ENCODE results near the gene RSPH3.
A peak's percentile ranks its signal among the peaks of the same experiment; 100 is the strongest.
"Not testable (repeated sequence)": the region's sequence is repeated elsewhere in the genome, so short reads cannot be mapped to it uniquely, and the experiment has no call there.

Gene RSPH3

DNA sequence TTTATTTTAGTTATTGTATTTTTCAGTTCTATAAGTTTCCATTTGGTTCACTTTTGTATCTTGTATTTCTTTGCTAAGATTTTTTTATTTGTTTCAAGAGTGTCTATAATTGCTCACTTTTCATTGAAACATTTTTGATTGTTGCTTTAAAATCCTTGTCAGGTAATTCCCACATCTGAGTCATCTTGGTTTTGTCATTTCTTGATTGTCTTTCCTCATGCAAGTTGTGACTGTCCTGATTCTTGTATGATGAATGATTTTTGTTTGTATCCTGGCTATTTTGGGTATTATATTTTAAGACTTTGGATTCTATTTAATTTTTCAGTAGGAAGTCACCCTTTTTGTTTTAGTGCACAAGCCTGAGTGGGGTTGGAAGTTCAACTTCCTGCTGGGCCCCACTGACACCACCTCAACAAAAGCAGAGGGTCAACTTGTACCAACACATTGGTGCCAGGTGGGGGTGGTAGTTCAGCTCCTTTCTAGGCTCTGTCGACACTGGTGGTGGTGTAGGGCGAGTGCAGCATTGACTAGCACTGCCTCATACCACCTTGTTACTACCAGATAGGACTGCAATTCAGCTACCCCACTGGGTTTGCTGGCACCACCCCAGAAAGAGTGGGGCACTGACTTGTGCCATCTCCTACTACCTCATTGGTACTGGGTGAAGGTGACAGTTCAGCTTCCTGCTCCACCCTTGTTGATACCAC is 8.8 kb downstream of the RSPH3 start:
- in situ Hi-C loops (cut with HindIII; ENCODE audit: low pct_ligation_motif_present, low pct_unique_long_range_greater_than_20kb, low sequenced_read_pairs), result no loop called here
- DNase-seq, result no peak

DNA sequence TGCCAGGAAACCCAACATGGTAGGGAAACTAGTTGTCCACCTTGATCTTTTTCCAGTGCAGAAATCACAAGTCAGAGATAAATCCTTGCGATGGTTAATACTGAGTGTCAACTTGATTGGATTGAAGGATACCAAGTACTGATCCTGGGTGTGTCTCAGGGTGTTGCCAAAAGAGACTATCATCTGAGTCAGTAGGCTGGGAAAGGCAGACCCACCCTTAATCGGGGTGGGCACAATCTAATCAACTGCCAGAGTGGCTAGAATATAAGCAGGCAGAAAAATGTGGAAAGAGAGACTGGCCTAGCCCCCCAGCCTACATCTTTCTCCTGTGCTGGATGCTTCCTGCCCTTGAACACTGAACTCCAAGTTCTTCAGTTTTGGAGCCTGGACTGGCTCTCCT is 10.3 kb downstream of the RSPH3 start:
- in situ Hi-C loops (cut with HindIII; ENCODE audit: low pct_ligation_motif_present, low pct_unique_long_range_greater_than_20kb, low sequenced_read_pairs); DNase-seq: not testable (repeated sequence)

DNA sequence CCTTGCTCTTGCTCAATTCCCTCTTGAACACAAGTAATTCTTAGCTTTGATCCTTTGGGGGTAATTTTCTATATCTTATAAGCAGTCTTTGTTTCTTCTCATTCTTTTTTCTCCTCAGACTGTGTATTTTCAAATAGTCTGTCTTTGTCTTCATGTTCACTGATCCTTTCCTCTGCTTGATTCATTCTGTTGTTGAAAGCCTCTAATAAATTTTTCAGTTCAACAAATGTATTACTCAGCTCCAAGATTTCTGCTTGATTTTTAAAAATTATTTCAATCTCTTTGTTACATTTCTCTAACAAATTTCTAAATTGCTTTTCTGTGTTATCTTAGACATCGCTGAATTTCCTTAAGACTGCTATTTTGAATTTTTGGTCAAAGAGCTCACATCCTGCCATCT is 11.5 kb downstream of the RSPH3 start:
- in situ Hi-C loops (cut with HindIII; ENCODE audit: low pct_ligation_motif_present, low pct_unique_long_range_greater_than_20kb, low sequenced_read_pairs), result no loop called here
- no peak for DNase-seq

DNA sequence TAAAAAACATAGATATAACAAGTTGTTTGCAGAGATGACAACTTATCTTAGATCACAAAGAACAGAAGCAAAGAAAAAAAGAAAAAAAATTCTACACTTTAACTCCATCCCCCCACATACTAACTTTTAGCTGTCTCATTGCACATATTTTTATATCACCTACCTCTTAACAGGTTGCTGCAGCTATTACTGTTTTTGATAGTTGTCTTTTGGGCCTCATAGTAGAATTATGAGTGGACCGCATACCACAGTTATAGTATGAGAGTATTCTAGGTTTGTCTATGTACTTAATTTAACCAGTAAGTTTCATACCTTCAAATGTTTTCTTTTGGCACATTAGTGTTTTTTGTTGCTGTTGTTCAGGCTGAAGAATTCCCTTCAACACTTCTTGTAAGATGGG is 12.3 kb downstream of the RSPH3 start:
- in situ Hi-C loops (cut with HindIII; ENCODE audit: low pct_ligation_motif_present, low pct_unique_long_range_greater_than_20kb, low sequenced_read_pairs), result no loop called here
- DNase-seq, result no peak

DNA sequence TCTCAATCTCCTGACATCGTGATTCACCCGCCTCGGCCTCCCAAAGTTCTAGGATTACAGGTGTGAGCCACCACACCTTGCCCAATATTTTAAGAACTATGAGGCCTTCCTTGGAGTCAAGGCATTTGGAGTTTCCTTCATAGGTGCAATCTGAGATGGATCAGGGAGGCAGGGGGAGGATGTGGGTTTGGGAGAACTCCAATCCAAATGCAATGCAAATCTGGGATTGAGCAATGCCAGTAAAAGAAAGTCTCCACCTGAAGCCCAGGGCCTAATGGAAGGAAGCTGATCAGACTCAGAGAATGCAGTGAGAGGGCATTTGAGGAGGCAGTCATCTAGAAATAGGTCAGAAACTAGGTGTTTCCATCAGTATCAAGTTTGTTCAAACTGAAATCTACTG is 21.2 kb downstream of the RSPH3 start:
- in situ Hi-C loops (cut with HindIII; ENCODE audit: low pct_ligation_motif_present, low pct_unique_long_range_greater_than_20kb, low sequenced_read_pairs), result no loop called here
- no peak for DNase-seq

DNA sequence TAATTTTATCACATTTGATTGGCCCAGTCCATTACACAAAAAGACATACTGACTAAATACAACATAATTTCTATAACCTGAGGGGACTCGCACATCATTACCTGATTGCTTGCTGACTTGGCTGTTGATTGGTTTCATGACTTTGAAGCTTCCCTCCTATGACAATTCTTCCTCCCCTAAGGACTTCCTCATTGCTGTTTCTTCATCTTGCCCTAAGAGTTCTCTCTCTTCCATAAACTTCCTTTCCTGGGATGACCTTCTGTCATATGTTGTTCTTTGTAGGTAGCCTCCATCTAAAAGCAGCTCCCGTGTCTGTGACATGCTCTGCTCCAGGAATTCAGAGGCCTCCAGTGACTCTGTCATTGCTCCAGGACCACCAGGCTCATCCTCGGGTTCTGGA is 22.6 kb downstream of the RSPH3 start:
- in situ Hi-C loops (cut with HindIII; ENCODE audit: low pct_ligation_motif_present, low pct_unique_long_range_greater_than_20kb, low sequenced_read_pairs), result no loop called here
- DNase-seq, result no peak

DNA sequence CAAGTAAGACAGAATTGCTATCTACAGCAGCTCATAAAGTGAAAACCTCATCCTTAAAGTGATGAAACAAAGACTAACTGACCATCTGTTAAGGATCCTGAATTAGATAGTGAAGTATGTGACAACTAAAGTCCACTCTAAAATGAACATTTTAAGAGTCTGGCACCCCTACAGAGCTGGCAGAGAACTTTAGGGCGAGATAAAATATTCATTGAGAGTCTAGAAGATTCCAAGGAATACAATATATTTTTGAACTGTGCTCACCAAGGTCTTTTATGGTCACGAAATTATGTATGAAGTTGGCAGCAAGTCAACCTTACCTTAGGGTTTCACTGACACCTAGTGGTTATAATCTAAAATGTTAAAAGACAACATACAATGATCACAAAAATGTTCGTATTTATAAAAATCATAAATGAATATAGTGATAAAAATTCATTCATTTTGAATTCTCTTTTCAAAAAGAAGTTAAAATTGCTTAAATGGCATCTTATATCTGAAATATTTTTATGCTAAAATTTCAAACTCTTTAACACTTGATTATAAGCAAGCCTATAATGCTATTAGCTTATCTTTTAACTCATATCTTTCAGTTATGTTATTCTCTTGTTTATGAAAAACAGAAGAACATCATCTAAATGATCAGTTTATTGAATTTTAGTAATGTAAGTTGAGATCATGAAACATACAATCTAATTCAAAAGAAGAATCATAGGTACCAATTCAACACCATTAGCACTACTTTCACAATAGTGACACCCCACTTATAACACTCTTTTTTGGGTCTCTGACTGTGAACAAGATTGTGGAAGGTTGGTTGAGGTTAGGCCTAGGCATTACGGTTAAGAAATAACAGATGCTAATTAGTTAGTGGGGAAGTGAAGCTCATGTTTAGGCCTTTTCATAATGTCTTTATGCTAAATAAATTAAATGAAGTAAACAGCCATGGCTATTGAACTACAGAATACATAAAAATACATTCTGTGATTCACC is 27.5 kb downstream of the RSPH3 start:
- DNase-seq, result peak; percentile 60
- in situ Hi-C loops (cut with HindIII; ENCODE audit: low pct_ligation_motif_present, low pct_unique_long_range_greater_than_20kb, low sequenced_read_pairs), result no loop called here

DNA sequence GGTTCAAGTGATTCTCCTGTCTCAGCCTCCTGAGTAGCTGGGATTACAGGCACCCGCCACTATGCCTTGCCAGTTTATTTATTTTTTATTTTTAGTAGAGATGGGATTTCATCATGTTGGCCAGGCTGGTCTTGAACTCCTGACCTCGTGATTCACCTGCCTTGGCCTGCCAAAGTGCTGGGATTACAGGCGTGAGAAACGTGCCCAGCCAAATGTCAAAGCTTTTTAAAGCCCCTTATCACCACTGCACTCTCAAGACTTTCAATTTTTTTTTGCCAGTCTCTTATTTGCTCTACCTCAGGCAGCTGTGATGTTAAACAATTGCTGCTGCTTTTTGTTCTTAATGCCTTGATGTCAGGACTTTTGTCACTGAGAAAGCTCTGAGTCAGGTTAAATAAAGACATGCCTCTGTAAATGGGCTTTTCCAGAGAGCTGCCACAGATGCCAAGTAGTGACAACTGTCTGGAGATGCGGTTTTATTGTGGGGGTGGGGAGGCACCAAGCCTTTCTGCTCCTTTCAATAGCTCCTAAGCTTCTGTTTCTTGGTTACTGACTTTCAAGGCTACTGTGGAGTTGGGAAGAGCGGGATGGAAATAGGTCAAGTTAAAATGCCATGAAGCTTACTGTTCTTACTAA is 29.2 kb downstream of the RSPH3 start:
- in situ Hi-C loops (cut with HindIII; ENCODE audit: low pct_ligation_motif_present, low pct_unique_long_range_greater_than_20kb, low sequenced_read_pairs), result no loop called here
- DNase-seq, result no peak

- in situ Hi-C loops (cut with HindIII; ENCODE audit: low pct_ligation_motif_present, low pct_unique_long_range_greater_than_20kb, low sequenced_read_pairs), result no loop called here
- peak; percentile 13 for DNase-seq
These were observed 30.9 kb downstream of the RSPH3 start for GRCh38 chr6:158969148-158969547.

DNA sequence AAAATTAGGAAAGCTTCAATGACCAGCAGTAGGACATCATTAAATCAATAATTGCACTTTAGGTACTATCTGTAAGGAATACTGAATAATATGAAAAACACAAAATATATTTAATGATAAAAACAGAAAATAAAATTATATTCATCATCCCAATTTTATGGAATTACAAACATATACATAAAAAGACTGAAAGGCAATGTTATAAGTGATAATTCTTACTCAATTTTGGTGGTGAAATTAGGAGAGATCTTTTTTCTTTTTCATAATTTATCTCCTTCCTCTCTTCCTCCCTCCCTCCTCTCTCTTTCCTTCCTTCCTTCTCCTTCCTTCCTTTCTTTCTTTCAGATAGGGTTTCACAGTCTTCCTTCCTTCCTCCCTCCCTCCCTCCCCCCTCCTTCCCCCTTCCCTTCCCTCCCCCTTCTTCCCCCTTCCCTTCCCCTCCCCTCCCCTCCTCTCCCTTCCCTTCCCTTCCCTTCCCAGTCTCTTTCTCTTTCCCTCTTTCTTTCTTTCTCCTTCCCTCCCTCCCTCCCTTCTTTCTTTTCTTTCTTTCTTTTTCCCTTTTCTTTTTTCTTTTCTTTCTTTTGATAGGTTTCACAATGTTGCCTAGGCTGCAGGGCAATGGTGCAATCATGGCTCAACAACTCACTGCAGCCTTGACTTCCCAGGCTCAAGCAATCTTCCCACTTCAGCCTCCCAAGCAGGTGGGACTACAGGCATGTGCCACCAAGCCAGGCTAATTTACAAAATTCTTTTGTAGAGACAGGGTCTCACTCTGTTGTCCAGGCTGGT is 36.8 kb downstream of the RSPH3 start:
- DNase-seq, result no peak
- in situ Hi-C loops (cut with HindIII; ENCODE audit: low pct_ligation_motif_present, low pct_unique_long_range_greater_than_20kb, low sequenced_read_pairs), result no loop called here

DNA sequence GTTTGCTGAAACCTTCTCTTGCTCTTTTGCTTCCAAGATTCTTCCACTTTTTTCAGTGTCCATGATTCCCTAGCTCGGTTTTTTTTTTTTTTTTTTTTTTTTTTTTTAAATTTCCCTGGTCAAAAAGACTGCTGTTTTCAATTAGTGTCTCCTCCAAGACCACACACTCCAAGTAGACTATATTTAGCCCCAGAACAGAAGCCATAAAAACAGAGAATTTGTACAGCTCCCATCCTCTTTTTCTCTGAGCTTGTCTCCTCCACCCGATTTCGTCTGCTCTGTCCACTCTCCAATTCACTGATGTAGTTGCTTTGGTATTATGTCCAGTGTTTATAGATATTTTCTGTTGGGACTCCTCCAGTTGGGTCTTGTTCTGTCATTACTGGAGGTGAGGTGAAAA is 37.6 kb downstream of the RSPH3 start:
- in situ Hi-C loops (cut with HindIII; ENCODE audit: low pct_ligation_motif_present, low pct_unique_long_range_greater_than_20kb, low sequenced_read_pairs), result no loop called here
- no peak for DNase-seq

- in situ Hi-C loops (cut with HindIII; ENCODE audit: low pct_ligation_motif_present, low pct_unique_long_range_greater_than_20kb, low sequenced_read_pairs), result no loop called here
- no peak for DNase-seq
These were observed 40.0 kb downstream of the RSPH3 start for GRCh38 chr6:158960026-158960425.

GRCh38 chr6:158959552-158959951 is 40.5 kb downstream of the RSPH3 start:
- DNase-seq, result no peak
- in situ Hi-C loops (cut with HindIII; ENCODE audit: low pct_ligation_motif_present, low pct_unique_long_range_greater_than_20kb, low sequenced_read_pairs), result no loop called here

DNA sequence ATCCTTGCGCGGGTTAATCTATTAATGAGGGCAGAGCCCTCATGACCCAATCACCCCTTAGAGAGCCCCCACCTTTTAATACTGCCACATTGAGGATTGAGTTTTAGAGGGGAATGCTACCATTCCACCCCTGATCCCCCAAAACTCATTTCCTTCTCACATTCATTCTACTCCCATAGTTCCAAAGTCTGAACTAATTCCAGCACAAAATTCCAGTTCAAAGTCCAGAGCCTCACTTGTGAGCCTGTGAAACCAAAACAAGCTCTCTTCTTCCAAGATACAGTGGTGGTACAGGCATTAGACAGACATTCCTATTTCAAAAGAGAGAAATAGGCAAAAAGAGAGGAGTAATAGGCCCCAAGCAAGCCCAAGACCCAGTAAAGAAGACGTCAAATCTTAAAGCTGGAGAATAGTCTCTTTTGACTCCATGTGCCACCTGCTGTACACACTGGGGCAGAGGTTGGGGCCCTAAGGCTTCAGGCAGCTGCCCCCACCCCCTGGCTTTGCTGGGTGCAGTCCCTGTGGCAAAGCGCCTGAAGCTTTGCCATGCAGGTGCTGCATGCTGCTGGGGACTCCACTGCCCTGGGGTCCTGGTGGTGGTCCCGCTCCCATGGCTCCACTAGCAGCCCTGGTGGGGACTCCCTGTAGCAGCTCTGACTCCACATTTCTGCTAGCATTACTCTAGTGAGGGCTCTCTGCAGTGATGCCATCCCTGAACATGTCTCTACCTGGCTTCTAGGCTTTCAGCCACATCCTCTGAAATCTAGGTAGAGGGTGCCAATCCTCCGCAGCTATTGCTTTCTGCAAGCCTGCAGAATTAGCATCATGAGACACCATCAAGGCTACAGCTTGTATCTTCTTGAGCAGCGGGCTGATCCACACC is 41.3 kb downstream of the RSPH3 start:
- in situ Hi-C loops (cut with HindIII; ENCODE audit: low pct_ligation_motif_present, low pct_unique_long_range_greater_than_20kb, low sequenced_read_pairs), result no loop called here
- DNase-seq, result no peak

DNA sequence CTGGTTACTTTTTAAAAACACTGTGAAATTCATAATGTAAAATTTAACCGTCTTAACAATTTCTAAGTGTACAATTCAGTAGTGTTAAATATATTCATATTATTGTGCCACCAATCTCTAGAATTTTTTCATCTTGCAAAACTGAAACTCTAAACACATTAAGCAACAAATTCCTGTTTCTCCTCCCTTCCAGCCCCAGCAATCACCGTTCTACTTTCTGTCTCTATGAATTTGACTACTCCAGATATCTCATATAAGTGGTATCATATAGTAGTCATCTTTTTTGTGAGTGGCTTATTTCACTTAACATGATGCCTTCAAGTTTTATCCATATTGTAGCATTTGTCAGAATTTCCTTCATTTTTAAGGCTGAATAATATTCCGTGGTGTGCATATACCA is 44.7 kb downstream of the RSPH3 start:
- no peak for DNase-seq
- in situ Hi-C loops (cut with HindIII; ENCODE audit: low pct_ligation_motif_present, low pct_unique_long_range_greater_than_20kb, low sequenced_read_pairs), result no loop called here

GRCh38 chr6:158954753-158955152 is 45.2 kb downstream of the RSPH3 start:
- in situ Hi-C loops (cut with HindIII; ENCODE audit: low pct_ligation_motif_present, low pct_unique_long_range_greater_than_20kb, low sequenced_read_pairs), result no loop called here
- DNase-seq, result no peak

DNA sequence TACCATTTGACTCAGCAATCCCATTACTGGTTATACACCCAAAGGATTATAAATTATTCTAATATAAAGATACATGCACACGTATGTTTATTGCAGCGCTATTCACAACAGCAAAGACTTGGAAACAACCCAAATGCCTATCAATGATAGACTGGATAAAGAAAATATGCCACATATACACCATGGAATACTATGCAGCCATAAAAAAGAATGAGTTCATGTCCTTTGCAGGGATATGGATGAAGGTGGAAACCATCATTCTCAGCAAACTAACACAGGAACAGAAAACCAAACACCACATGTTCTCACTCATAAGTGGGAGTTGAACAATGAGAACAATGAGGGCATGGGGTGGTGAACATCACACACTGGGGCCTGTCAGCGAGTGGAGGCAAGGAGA is 48.0 kb downstream of the RSPH3 start:
- in situ Hi-C loops (cut with HindIII; ENCODE audit: low pct_ligation_motif_present, low pct_unique_long_range_greater_than_20kb, low sequenced_read_pairs); DNase-seq: not testable (repeated sequence)

DNA sequence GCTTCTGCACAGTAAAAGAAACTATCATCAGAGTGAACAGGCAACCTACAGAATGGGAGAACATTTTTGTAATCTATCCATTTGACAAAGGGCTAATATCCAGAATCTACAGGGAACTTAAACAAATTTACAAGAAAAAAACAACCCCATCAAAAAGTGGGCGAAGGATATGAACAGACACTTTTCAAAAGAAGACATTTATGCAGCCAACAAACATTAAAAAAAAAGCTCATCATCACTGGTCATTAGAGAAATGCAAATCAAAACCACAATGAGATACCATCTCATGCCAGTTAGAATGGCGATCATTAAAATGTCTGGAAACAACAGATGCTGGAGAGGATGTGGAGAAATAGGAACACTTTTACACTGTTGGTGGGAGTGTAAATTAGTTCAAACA is 48.4 kb downstream of the RSPH3 start:
- DNase-seq; in situ Hi-C loops (cut with HindIII; ENCODE audit: low pct_ligation_motif_present, low pct_unique_long_range_greater_than_20kb, low sequenced_read_pairs): not testable (repeated sequence)
